A549 (cell line): ENCODE data around the gene ZNF649. TPM values are rescaled to one million over a fixed set of nuclear protein-coding genes. Genes with fewer than 3 reads are reported as not detected.

Experiments
- ATAC-seq, 2 experiments: fragments of 200-7000 bp in 1 of 2; fragments of >200 bp in 1 of 2; cut with Nextera tagmentation in 1 of 2; cut with Tn5 transposase in 1 of 2; 3 replicates each; pipeline versions ENCODE4 v1.8.0 to v1.9.1; 2018 to 2020; ENCODE audit warnings: mild to moderate bottlenecking in 1 of 2, moderate library complexity in 1 of 2
- CTCF ChIA-PET: fragments of 300-600 bp; sonication (Branson Sonifier 250); formaldehyde crosslinking; extraction: SDS; loops from one replicate; lab custom pipeline; 2021; ENCODE audit warnings: antibody characterized with exemption, inconsistent platforms; lab: Yijun Ruan, JAX
- POLR2A ChIA-PET: fragments of 350-600 bp; formaldehyde crosslinking; extraction: SDS; loops from one replicate; lab custom pipeline; 2021; ENCODE audit warnings: antibody characterized with exemption, inconsistent platforms; lab: Yijun Ruan, JAX
- DNase-seq, 2 experiments: peaks; one replicate each; pipeline versions ENCODE4 v3.0.0 to v3.0.0-alpha.2; 2011 to 2016; ENCODE audit warnings: low read depth in 1 of 2, low spot score in 1 of 2
- FAIRE-seq: peaks from 2 replicates; lab custom pipeline; 2011; peaks lifted over from hg19 to GRCh38; lab: Jason Lieb, UNC
- H3K27ac ChIP-seq, 2 experiments: fragments of >200 bp; sonication (Bioruptor Twin); formaldehyde crosslinking; 3 replicates each; pipeline ENCODE4 v1.5.1; 2016 to 2017
- H3K4me1 ChIP-seq: fragments of >200 bp; sonication (Bioruptor Twin); formaldehyde crosslinking; 3 replicates; pipeline ENCODE4 v1.6.1; 2016
- H3K4me2 ChIP-seq: fragments of >200 bp; sonication (Bioruptor Twin); formaldehyde crosslinking; 3 replicates; pipeline ENCODE4 v1.6.1; 2016
- H3K4me3 ChIP-seq: fragments of >200 bp; sonication (Bioruptor Twin); formaldehyde crosslinking; 3 replicates; pipeline ENCODE4 v1.5.1; 2016
- H3K9me3 ChIP-seq: fragments of >200 bp; sonication (Bioruptor Twin); formaldehyde crosslinking; 3 replicates; pipeline ENCODE4 v1.6.1; 2016
- CHD2 ChIP-seq: fragments of 150-350 bp; IDR thresholded peaks from 2 replicates; pipeline ENCODE4 v1.6.1; 2014; ENCODE audit warnings: low read length; ENCODE audit not compliant: partially characterized antibody
- EHMT2 ChIP-seq: fragments of 200-600 bp; sonication (generic); IDR thresholded peaks from 2 replicates; pipeline ENCODE4 v1.6.1; 2016; ENCODE audit warnings: antibody characterized with exemption, low read depth, mild to moderate bottlenecking, moderate library complexity
- EP300 ChIP-seq, 2 experiments: fragments of >200 bp; sonication (Bioruptor Twin); formaldehyde crosslinking; IDR thresholded peaks; 2 replicates in 1 of 2; 3 replicates in 1 of 2; pipeline ENCODE4 v1.6.1; 2016 to 2017
- ESRRA ChIP-seq: fragments of 150-350 bp; IDR thresholded peaks from 2 replicates; pipeline ENCODE4 v1.6.1; 2014; ENCODE audit warnings: mild to moderate bottlenecking, low read length, borderline replicate concordance
- FOSB ChIP-seq: fragments of 250-450 bp; sonication (Bioruptor Pico); IDR thresholded peaks from 2 replicates; pipeline ENCODE4 v1.5.0; 2020; ENCODE audit warnings: mild to moderate bottlenecking, moderate library complexity
- GATA3 ChIP-seq: IDR thresholded peaks from 2 replicates; pipeline ENCODE4 v1.6.1; 2012; ENCODE audit warnings: borderline replicate concordance
- HOXA7 ChIP-seq: fragments of 250-450 bp; sonication (Bioruptor Pico); IDR thresholded peaks from 2 replicates; pipeline ENCODE4 v1.5.0; 2020; ENCODE audit warnings: mild to moderate bottlenecking, moderate library complexity
- HOXB13 ChIP-seq: fragments of 250-450 bp; sonication (Bioruptor Pico); IDR thresholded peaks from 2 replicates; pipeline ENCODE4 v1.5.0; 2020; ENCODE audit warnings: low read depth, mild to moderate bottlenecking, moderate library complexity
- HOXB5 ChIP-seq: fragments of 250-450 bp; sonication (Bioruptor Pico); IDR thresholded peaks from 2 replicates; pipeline ENCODE4 v1.5.0; 2020; ENCODE audit warnings: mild to moderate bottlenecking, moderate library complexity
- JUN ChIP-seq, 2 experiments: fragments of >200 bp; sonication (Bioruptor Twin); formaldehyde crosslinking; IDR thresholded peaks; 2 replicates in 1 of 2; 3 replicates in 1 of 2; pipeline ENCODE4 v1.6.1; 2016 to 2017
- PHF8 ChIP-seq: fragments of 200-600 bp; sonication (generic); IDR thresholded peaks from 2 replicates; pipeline ENCODE4 v1.6.1; 2016; ENCODE audit warnings: low read depth, mild to moderate bottlenecking, antibody characterized with exemption, moderate library complexity, borderline replicate concordance
- POLR2AphosphoS2 ChIP-seq: conservative IDR thresholded peaks from 2 replicates; pipeline ENCODE4 v1.6.1; 2012; ENCODE audit warnings: low read length, improper control_type of control experiment, inconsistent platforms
- RFX5 ChIP-seq: fragments of 450-650 bp; IDR thresholded peaks from 2 replicates; pipeline ENCODE4 v1.7.1; 2014; ENCODE audit warnings: antibody characterized with exemption, mild to moderate bottlenecking, moderate library complexity
- RNF2 ChIP-seq: fragments of 200-600 bp; sonication (generic); IDR thresholded peaks from 2 replicates; pipeline ENCODE4 v1.6.1; 2016; ENCODE audit warnings: low read depth, mild to moderate bottlenecking, antibody characterized with exemption, moderate library complexity, borderline replicate concordance
- SMC3 ChIP-seq: fragments of >200 bp; sonication (Bioruptor Twin); formaldehyde crosslinking; IDR thresholded peaks from 3 replicates; pipeline ENCODE4 v1.6.1; 2018; ENCODE audit warnings: inconsistent platforms
- SREBF2 ChIP-seq: fragments of 450-650 bp; IDR thresholded peaks from 2 replicates; pipeline ENCODE4 v1.6.1; 2014; ENCODE audit warnings: mild to moderate bottlenecking, moderate library complexity
- TFCP2L1 ChIP-seq: fragments of 250-450 bp; sonication (Bioruptor Pico); IDR thresholded peaks from 2 replicates; pipeline ENCODE4 v1.5.0; 2021; ENCODE audit warnings: mild to moderate bottlenecking
- ZNF302 ChIP-seq: fragments of 250-450 bp; sonication (Bioruptor Pico); IDR thresholded peaks from 2 replicates; pipeline ENCODE4 v1.9.0; 2021; ENCODE audit warnings: inconsistent platforms, mild to moderate bottlenecking, moderate library complexity
- WGBS: methylation state at CpG from one replicate; pipeline ENCODE4 v1.1.6; 2017; ENCODE audit errors: missing lambda C conversion rate; 5-methylcytosine and 5-hydroxymethylcytosine counted together
- polyA plus RNA-seq, 4 experiments: library from polyadenylated mRNA; depleted of rRNA in 3 of 4; stranded (reverse); fragments of >200 nt; fragmentation: RNase III in 1 of 4; extraction: RNeasy Plus Mini Kit Qiagen cat#74134 plus additional on column Dnase treatment in 1 of 4; gene quantifications; 2 replicates in 3 of 4; 3 replicates in 1 of 4; pipeline ENCODE4 v1.2.3, GENCODE V29; 2011 to 2017
- TF ChIP-seq, protein P1 (sequence below): fragments of 250-450 bp; sonication (Bioruptor Pico); IDR thresholded peaks from 2 replicates; pipeline ENCODE4 v1.5.0; 2020; ENCODE audit warnings: low read depth, mild to moderate bottlenecking, moderate library complexity
- TF ChIP-seq, protein P2 (sequence below): fragments of >200 bp; sonication (Bioruptor Twin); formaldehyde crosslinking; IDR thresholded peaks from 3 replicates; pipeline ENCODE4 v1.6.1; 2016

Gene ZNF649
- polyA plus RNA-seq, 2 of the 4 experiments (the other 2 are of a cell fraction) = 0.56 to 1.2 TPM

DNA sequence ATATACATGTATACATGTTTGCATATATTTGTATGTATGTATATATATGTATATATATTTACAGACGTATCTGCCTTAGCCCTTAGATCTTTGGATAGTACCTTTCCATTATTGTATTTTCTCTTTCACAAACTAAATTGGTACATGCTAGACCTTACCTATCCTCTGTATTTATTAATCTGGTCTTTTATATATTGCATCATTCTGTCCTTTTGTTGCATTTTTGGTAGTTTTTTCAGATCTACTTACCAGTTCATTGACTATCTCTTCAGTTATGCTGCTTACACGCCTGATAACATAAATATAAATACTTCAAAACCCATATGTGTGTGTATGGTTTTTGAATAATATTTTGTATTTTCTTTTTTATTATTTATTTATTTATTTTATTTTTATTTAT lies 34.1 kb upstream of the ZNF649 start:
- peaks cover 88% of the 10 kb centered on the region for H3K9me3 ChIP-seq
- WGBS = 68% methylated on average over 2 of the region's 2 CpGs
- H3K4me2 ChIP-seq = no peak overlapping the region
- ATAC-seq = no peak
- no peak for TF ChIP-seq CHD2
- no peak for TF ChIP-seq RNF2
- no peak for TF ChIP-seq TFCP2L1
- no peak for TF ChIP-seq HOXB13
- TF ChIP-seq, protein P1, sequence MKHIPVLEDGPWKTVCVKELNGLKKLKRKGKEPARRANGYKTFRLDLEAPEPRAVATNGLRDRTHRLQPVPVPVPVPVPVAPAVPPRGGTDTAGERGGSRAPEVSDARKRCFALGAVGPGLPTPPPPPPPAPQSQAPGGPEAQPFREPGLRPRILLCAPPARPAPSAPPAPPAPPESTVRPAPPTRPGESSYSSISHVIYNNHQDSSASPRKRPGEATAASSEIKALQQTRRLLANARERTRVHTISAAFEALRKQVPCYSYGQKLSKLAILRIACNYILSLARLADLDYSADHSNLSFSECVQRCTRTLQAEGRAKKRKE = no peak
- no peak for TF ChIP-seq SREBF2
- TF ChIP-seq, protein P2, sequence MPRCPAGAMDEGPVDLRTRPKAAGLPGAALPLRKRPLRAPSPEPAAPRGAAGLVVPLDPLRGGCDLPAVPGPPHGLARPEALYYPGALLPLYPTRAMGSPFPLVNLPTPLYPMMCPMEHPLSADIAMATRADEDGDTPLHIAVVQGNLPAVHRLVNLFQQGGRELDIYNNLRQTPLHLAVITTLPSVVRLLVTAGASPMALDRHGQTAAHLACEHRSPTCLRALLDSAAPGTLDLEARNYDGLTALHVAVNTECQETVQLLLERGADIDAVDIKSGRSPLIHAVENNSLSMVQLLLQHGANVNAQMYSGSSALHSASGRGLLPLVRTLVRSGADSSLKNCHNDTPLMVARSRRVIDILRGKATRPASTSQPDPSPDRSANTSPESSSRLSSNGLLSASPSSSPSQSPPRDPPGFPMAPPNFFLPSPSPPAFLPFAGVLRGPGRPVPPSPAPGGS = no peak
- no peak for TF ChIP-seq GATA3
- no peak for TF ChIP-seq EP300 (IDR thresholded peaks at IDR 0.05)
- TF ChIP-seq FOSB (CRISPR knock-in tag) = no peak
- no peak for TF ChIP-seq EHMT2
- TF ChIP-seq JUN (IDR thresholded peaks at IDR 0.05) = no peak
- no peak for TF ChIP-seq HOXA7
- no peak for TF ChIP-seq ZNF302 (CRISPR knock-in tag)
- no peak overlapping the region for H3K27ac ChIP-seq
- no peak for FAIRE-seq
- H3K4me3 ChIP-seq = no peak overlapping the region
- ChIA-PET POLR2A (no interaction called here), CTCF (no interaction called here)
- no peaks in the 10 kb centered on the region for H3K4me1 ChIP-seq
- no peak for DNase-seq

DNA sequence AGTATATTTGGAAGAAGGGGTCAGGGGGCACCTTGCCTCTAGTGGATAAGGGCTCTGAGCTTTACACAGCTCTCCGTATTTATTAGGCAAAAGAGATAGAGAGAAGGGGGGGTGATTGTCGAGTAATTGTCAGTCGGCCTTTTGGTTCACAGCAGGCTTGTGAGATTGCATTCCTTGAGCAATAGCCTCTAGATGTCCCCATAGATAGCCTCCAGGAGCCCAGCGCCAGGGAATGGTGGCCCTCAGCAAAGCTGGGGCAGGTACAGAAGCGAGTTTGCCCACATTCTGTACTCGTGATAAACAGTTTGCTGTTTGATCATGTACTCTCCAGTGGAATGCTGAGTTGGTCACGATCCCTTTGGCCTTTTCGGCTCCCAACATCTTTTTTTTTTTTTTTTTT lies 27.1 kb upstream of the ZNF649 start:
- TF ChIP-seq ESRRA (no peak), FOSB (CRISPR knock-in tag) (no peak), RFX5 (no peak), SMC3 (no peak)
- TF ChIP-seq, protein P1 = no peak
- DNase-seq = no peak
- FAIRE-seq = no peak
- 65% methylated on average over 8 of the region's 8 CpGs for WGBS
- Histone ChIP-seq H3K27ac (no peak overlapping the region), H3K4me3 (no peak overlapping the region), H3K4me1 (no peaks in the 10 kb centered on the region), H3K4me2 (no peak overlapping the region), H3K9me3 (peaks cover 84% of the 10 kb centered on the region)
- ATAC-seq = no peak
- ChIA-PET CTCF (interaction anchor here (0.6 kb wide), 1 partner anchor 287 kb away, joined by 3 read pairs; no protein-coding TSS in a partner anchor), POLR2A (no interaction called here)

DNA sequence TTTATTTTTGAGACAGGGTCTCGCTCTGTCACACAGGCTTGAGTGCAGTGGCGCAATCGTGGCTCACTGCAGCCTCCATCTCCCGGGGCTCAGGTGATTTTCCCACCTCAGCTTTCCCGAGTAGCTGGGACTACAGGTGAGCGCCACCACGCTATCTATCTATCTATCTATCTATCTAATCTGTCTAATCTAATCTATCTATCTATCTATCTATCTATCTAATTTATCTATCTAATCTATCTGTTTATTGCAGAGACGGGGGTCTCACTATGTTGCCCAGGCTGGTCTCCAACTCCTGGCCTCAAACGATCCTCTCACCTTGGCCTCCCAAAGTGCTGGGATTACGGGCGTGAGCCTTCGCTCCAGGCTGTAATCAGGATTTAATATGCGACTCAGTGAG lies 23.0 kb upstream of the ZNF649 start:
- Histone ChIP-seq H3K4me1 (no peaks in the 10 kb centered on the region), H3K4me3 (peak overlapping the region; percentile 55), H3K4me2 (peak overlapping the region; percentile 41), H3K9me3 (peaks cover 85% of the 10 kb centered on the region), H3K27ac (peak overlapping the region; percentile 68 to 81; a peak in 5 of 6 replicates)
- FAIRE-seq (no peak), DNase-seq (no peak), ATAC-seq (no peak)
- WGBS = 38% methylated on average over 13 of the region's 13 CpGs
- POLR2A ChIA-PET = no interaction called here
- no peak for TF ChIP-seq HOXB13
- no peak for TF ChIP-seq POLR2AphosphoS2
- TF ChIP-seq GATA3 = no peak
- no peak for TF ChIP-seq HOXB5 (CRISPR knock-in tag)
- no peak for TF ChIP-seq PHF8
- CTCF ChIA-PET = no interaction called here
